Stimulated activated CD8-positive, alpha-beta memory T cell treated with anti-CD3 and anti-CD28 coated beads, Interleukin-2, amount 100 ng/mL, for 1 hour (primary cell): ENCODE results near the gene ARHGAP15.

Experiments used
- DNase-seq, 2 donors: peaks; one replicate each; pipeline ENCODE4 v3.0.0-alpha.2; 2020; ENCODE audit warnings: low read depth in 2 of 2

Gene ARHGAP15

DNA sequence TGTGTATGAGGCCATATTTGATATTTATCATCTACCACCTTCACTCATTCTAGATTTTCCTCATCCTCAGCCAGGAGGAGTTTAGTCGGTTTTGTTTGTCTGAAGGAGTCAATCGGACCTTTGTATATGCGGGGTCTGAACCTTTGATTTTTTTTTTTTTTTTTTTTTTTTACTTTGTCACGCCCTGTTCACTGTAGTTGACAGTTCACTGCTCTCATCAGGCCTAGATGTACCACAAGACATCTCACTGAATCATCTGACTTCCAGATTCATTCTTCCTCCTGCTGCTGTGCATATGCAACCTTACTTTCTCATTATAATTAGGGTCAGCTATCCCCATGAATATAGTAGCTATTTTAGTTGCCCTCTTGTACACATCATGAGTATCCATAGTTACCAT, 133.2 kb downstream of the ARHGAP15 start:
- DNase-seq, result no peak

GRCh38 chr2:143263066-143263625, 133.9 kb downstream of the ARHGAP15 start:
- DNase-seq, result no peak

GRCh38 chr2:143264851-143265250, 135.6 kb downstream of the ARHGAP15 start:
- DNase-seq, result no peak

GRCh38 chr2:143279672-143280071, 150.5 kb downstream of the ARHGAP15 start:
- DNase-seq, result no peak

- no peak for DNase-seq
Observed at GRCh38 chr2:143280097-143280757, 151.0 kb downstream of the ARHGAP15 start.

- no peak for DNase-seq
Observed at GRCh38 chr2:143282684-143283083, 153.5 kb downstream of the ARHGAP15 start.

- DNase-seq, result no peak
Observed at GRCh38 chr2:143284087-143284675, 155.0 kb downstream of the ARHGAP15 start.

- DNase-seq, result no peak
Observed at GRCh38 chr2:143289025-143289424, 159.8 kb downstream of the ARHGAP15 start.

GRCh38 chr2:143290221-143290620, 161.0 kb downstream of the ARHGAP15 start:
- no peak for DNase-seq

DNA sequence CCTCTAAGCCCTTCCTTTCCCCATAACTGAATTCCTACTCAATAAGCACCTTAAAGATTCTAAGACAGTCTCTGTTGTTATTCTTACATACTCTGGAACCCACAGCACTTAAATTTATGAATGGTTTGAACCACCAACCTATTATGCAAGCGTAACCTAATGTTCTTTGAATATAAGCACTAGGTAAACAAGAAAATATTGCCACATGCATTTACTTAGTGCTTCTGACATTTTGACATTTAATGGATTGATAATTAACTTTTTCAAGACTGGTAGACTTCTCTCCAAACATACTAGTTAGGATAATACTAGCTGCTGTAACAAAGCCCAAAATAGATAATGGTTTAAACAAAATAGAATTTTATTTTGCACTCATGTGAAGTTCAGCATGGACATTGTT, 164.8 kb downstream of the ARHGAP15 start:
- DNase-seq, result no peak

- DNase-seq, result no peak
Observed at GRCh38 chr2:143296089-143296488, 166.9 kb downstream of the ARHGAP15 start.

GRCh38 chr2:143297182-143297581, 168.0 kb downstream of the ARHGAP15 start:
- DNase-seq, result no peak

- DNase-seq, result no peak
Observed at GRCh38 chr2:143300536-143300935, 171.3 kb downstream of the ARHGAP15 start.

- DNase-seq, result no peak
Observed at GRCh38 chr2:143311426-143311825, 182.2 kb downstream of the ARHGAP15 start.

- DNase-seq, result no peak
Observed at GRCh38 chr2:143312441-143312840, 183.2 kb downstream of the ARHGAP15 start.

DNA sequence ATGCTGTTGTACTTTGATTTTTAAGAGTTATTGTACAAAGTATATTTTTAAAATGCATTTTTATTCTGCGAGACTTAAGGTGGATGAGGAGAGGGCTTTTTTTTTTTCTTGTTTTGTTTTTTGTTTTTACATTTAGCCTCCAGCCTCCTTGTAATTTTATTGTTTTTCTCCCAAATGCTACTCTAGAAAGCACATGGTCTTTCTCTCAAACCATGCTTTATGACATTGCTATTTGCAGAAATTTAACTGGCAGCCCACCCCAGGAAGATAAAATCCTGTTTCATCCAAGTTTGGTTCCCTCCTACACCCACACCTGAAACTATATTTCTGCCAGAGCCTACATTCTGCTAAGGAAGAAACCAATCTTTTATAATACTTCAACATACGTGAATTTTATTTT, 184.6 kb downstream of the ARHGAP15 start:
- no peak for DNase-seq

GRCh38 chr2:143321994-143322393, 192.8 kb downstream of the ARHGAP15 start:
- no peak for DNase-seq

- no peak for DNase-seq
Observed at GRCh38 chr2:143329288-143329687, 200.1 kb downstream of the ARHGAP15 start.

- DNase-seq, result no peak
Observed at GRCh38 chr2:143333168-143333791, 204.1 kb downstream of the ARHGAP15 start.

- no peak for DNase-seq
Observed at GRCh38 chr2:143333847-143334246, 204.6 kb downstream of the ARHGAP15 start.

GRCh38 chr2:143334837-143335236, 205.6 kb downstream of the ARHGAP15 start:
- DNase-seq, result no peak

- DNase-seq, result no peak
Observed at GRCh38 chr2:143336719-143337210, 207.5 kb downstream of the ARHGAP15 start.

DNA sequence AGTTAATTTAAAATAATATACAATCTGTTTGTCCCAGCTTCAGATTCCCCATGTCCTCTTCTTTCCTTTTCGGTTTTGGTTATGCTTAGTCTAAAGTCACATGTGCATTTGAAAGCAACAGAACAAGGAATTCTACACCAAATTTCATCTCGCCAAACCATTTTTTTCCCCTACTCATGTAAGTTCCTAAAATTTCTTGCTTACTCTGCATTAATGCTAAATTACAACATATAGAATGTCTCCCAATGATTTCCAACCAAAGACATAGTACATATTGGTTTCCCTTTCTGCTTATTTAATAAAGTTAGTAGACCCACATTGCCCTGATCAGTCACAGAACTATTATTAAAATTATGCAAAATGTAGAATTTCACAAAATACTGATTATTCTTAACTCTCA, 212.3 kb downstream of the ARHGAP15 start:
- no peak for DNase-seq
